Uterus (tissue), 2 donors: ENCODE measurements around the gene PYGO2.
A peak's percentile ranks its signal among the peaks of the same experiment; 100 is the strongest.

ENCODE experiments used
- POLR2A ChIP-seq, 2 donors: fragments of 450-650 bp; IDR thresholded peaks; one replicate each; pipeline ENCODE4 v1.6.1; 2016; ENCODE audit warnings: antibody characterized with exemption in 2 of 2, mild to moderate bottlenecking in 1 of 2, moderate library complexity in 1 of 2
- TF ChIP-seq, protein P1 (sequence below), 4 experiments: fragments of 200-600 bp in 2 of 4; fragments of 450-650 bp in 2 of 4; sonication (generic) in 2 of 4; IDR thresholded peaks; one replicate each; pipeline ENCODE4 v1.5.1; 2016 to 2019; ENCODE audit warnings: antibody characterized with exemption in 4 of 4, mild to moderate bottlenecking in 2 of 4, moderate library complexity in 1 of 4

DNA sequence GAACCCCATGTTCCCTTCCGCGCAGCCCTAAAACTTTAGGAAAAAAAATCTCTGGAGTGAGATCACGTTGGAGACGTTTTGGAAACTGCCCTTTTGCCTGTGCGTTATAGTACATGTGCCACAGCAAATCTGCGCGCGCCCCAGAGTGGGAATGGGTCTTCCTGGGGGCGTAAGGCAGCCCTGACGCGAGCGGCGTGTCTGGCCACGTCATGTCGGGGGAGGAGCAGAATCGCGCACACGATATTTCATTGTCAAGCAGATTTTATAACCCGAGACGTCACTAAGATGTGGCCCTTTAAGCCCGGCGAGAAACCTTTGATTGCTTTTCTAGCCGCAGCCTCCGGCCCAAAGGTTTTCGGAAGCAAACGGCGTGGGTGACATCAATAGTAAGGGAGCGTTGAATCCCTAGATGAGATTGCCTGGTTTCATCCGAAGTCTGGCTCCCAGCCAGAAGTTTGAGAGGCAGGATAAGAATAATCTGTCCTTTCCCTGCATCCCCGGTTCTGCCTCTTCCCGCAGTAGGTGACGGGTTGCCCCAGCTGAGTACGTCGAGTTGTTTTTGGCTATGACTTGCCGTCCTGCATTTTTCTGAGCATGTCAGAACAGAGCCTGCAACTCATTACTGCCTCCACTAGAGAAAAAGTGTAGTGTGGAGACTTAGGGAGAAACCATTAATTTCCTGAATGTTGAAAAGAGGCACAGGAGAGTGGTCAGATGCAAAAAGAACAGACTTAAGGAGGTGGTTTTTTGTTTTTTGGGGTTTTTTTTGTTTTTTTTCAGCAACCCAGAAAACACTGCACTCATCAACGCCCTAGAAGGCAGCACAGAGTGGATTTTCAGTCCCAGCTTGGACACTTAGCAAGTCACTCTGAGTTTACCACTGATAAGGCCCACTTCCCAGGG, 24.2 kb downstream of the PYGO2 start:
- peak; percentile 56 to 67 for TF ChIP-seq POLR2A (IDR thresholded peaks at IDR 0.05)
- TF ChIP-seq, protein P1, sequence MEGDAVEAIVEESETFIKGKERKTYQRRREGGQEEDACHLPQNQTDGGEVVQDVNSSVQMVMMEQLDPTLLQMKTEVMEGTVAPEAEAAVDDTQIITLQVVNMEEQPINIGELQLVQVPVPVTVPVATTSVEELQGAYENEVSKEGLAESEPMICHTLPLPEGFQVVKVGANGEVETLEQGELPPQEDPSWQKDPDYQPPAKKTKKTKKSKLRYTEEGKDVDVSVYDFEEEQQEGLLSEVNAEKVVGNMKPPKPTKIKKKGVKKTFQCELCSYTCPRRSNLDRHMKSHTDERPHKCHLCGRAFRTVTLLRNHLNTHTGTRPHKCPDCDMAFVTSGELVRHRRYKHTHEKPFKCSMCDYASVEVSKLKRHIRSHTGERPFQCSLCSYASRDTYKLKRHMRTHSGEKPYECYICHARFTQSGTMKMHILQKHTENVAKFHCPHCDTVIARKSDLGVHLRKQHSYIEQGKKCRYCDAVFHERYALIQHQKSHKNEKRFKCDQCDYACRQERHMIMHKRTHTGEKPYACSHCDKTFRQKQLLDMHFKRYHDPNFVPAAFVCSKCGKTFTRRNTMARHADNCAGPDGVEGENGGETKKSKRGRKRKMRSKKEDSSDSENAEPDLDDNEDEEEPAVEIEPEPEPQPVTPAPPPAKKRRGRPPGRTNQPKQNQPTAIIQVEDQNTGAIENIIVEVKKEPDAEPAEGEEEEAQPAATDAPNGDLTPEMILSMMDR (IDR thresholded peaks at IDR 0.05): peak in 2 of 4 experiments; percentile 30 to 40
